NCI-H226 (cell line): ENCODE data around the gene SCML1.

Source experiments
- DNase-seq: peaks from one replicate; pipeline ENCODE4 v3.0.0-alpha.2; 2015

The SCML1 gene

GRCh38 chrX:17736856-17737709 is at the start of gene SCML1:
SCML1 (plus strand) TSS chrX:17737493; CDS start chrX:17744187, 6,694 bp downstream.
- DNase-seq, result peak; percentile 81

GRCh38 chrX:17687648-17688047 is 49.6 kb upstream of the SCML1 start:
- no peak for DNase-seq

GRCh38 chrX:17689971-17690409 is 47.3 kb upstream of the SCML1 start:
- DNase-seq, result peak; percentile 10

GRCh38 chrX:17692709-17693346 is 44.5 kb upstream of the SCML1 start:
- no peak for DNase-seq

GRCh38 chrX:17697191-17697590 is 40.1 kb upstream of the SCML1 start:
- no peak for DNase-seq

GRCh38 chrX:17700976-17701375 is 36.3 kb upstream of the SCML1 start:
- DNase-seq, result no peak

GRCh38 chrX:17703201-17703600 is 34.1 kb upstream of the SCML1 start:
- DNase-seq, result no peak

- DNase-seq, result no peak
Observed at GRCh38 chrX:17705211-17705610, 32.1 kb upstream of the SCML1 start.

- DNase-seq, result peak; percentile 69
Observed at GRCh38 chrX:17706676-17707075, 30.6 kb upstream of the SCML1 start.

GRCh38 chrX:17707731-17708130 is 29.6 kb upstream of the SCML1 start:
- no peak for DNase-seq

GRCh38 chrX:17710871-17711301 is 26.4 kb upstream of the SCML1 start:
- DNase-seq, result no peak

- DNase-seq, result no peak
Observed at GRCh38 chrX:17713288-17713687, 24.0 kb upstream of the SCML1 start.

GRCh38 chrX:17718649-17719165 is 18.6 kb upstream of the SCML1 start:
- DNase-seq, result no peak

GRCh38 chrX:17719711-17720110 is 17.6 kb upstream of the SCML1 start:
- DNase-seq, result no peak

- no peak for DNase-seq
Observed at GRCh38 chrX:17721715-17722114, 15.6 kb upstream of the SCML1 start.

- DNase-seq, result no peak
Observed at GRCh38 chrX:17725181-17725580, 12.1 kb upstream of the SCML1 start.

- DNase-seq, result no peak
Observed at GRCh38 chrX:17732138-17732783, 5.0 kb upstream of the SCML1 start.

GRCh38 chrX:17735406-17735805 is 1.9 kb upstream of the SCML1 start:
- no peak for DNase-seq

- no peak for DNase-seq
Observed at GRCh38 chrX:17736478-17736855, 826 bp upstream of the SCML1 start.

GRCh38 chrX:17737710-17737985 is 355 bp downstream of the SCML1 start:
- DNase-seq, result no peak

- DNase-seq, result no peak
Observed at GRCh38 chrX:17737986-17738713, 857 bp downstream of the SCML1 start.

- DNase-seq, result no peak
Observed at GRCh38 chrX:17738737-17739535, 1.6 kb downstream of the SCML1 start.
